ENCODE measurements around the gene RAD51B. TPM values are rescaled to one million over a fixed set of nuclear protein-coding genes. Genes with fewer than 3 reads are reported as not detected.

RAD51B gene
- total RNA-seq, 4 donors from 2014 or later = 12.6 to 26.4 (median 16.7) TPM

DNA sequence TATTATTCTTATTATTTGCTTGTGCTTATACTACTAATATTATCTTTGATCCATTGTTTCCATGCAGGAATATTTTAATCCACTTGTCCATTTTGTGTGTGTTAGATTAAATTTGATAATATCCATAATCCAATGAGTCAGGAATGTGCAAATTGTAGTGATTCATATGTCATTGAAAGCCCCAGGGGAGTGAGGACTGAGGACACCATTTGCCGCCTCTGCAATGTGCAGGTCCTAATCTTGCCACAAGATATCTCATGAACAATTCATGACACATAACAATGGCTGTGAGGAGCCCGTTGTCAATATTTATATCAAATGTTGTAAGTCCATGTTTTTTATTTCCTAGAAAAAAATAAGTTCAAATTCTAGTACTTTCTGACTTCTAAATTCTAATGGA lies 722.8 kb downstream of the RAD51B start:
- no peaks in the 10 kb centered on the region for H3K36me3 ChIP-seq
- peaks cover 0 to 90% (median 52%) of the 10 kb centered on the region in 4 donors for H3K4me1 ChIP-seq
- H3K9me3 ChIP-seq = no peaks in the 10 kb centered on the region
- DNase-seq (ENCODE audit: low spot score in 2 of 2) = no peak
- TF ChIP-seq POLR2A (IDR thresholded peaks at IDR 0.05) (no peak), EP300 (IDR thresholded peaks at IDR 0.05) (no peak)
- TF ChIP-seq, protein P1, sequence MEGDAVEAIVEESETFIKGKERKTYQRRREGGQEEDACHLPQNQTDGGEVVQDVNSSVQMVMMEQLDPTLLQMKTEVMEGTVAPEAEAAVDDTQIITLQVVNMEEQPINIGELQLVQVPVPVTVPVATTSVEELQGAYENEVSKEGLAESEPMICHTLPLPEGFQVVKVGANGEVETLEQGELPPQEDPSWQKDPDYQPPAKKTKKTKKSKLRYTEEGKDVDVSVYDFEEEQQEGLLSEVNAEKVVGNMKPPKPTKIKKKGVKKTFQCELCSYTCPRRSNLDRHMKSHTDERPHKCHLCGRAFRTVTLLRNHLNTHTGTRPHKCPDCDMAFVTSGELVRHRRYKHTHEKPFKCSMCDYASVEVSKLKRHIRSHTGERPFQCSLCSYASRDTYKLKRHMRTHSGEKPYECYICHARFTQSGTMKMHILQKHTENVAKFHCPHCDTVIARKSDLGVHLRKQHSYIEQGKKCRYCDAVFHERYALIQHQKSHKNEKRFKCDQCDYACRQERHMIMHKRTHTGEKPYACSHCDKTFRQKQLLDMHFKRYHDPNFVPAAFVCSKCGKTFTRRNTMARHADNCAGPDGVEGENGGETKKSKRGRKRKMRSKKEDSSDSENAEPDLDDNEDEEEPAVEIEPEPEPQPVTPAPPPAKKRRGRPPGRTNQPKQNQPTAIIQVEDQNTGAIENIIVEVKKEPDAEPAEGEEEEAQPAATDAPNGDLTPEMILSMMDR (IDR thresholded peaks at IDR 0.05) = no peak
- H3K27me3 ChIP-seq = no peaks in the 10 kb centered on the region
- 89 to 94% methylated on average over 2 of the region's 2 CpGs for WGBS, 2 donors
- H3K4me3 ChIP-seq = no peak overlapping the region
- H3K27ac ChIP-seq = peak overlapping the region in 2 of 4 donors; percentile 94 to 95

DNA sequence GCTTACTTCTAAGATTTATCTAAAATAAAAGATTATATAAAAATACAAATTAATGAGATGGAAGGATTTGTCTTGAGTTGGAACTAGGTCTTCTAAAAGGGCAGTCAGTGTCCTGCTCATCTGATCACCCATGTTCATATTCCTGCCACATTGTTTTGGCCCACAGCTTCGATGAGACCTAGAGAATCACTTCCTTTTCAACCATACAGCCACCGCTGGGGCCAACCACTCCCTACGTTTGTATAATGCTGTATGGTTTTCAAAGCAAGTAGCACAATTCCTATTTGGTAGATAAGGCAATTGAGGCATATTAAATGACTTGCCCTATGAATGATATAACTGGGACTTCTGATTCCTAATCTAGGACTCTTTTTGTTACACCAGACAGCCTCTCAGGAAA lies 723.9 kb downstream of the RAD51B start:
- peaks cover under 1 to 96% (median 59%) of the 10 kb centered on the region in 4 donors for H3K4me1 ChIP-seq
- H3K36me3 ChIP-seq = no peaks in the 10 kb centered on the region
- H3K27me3 ChIP-seq = no peaks in the 10 kb centered on the region
- DNase-seq (ENCODE audit: low spot score in 2 of 2) = peak in 1 of 2 donors; percentile 6
- peak overlapping the region; percentile 38 to 95 (median 90) for H3K27ac ChIP-seq
- H3K9me3 ChIP-seq = no peaks in the 10 kb centered on the region
- H3K4me3 ChIP-seq = no peak overlapping the region
- WGBS, 2 donors = 17 to 36% methylated on average over 3 of the region's 3 CpGs
- no peak for TF ChIP-seq POLR2A (IDR thresholded peaks at IDR 0.05)
- TF ChIP-seq, protein P1 (IDR thresholded peaks at IDR 0.05) = no peak
- no peak for TF ChIP-seq EP300 (IDR thresholded peaks at IDR 0.05)

DNA sequence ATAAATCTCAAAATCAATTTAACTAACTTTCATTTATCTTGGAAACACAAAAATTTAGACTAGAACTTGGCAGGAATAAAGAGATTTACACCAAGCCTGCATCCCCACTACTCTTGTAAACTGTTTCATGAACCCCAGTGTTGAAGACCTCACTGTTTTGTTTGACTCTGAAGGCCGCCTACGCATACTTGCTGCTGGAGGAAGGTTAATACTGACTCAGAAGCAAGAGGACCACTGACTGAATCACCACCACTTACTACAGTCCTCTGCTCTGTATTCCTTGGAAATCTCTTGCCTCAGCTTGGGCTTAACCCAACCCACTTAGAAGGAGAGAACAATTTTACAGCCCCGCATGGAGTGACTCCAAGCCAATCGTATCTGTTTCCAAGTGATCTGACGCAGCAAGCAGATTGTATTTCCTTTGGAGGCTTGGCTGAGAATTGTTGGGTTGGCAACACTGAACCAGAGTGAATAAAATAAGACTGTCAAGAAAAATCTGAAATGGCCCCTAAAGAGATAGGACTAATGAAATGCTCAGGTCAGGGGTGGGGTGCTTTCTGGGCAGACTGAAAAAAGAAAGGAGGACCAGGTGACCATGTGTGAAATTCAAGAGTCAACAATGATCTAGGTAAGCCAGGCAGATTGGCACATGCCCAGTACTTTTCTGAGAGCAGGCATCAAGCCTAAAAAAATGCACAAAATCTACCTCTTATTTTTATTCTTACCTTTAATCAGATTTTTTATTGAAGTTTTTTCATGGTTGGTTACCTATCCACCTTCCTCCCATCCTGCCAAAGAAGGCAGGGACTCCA lies 724.7 kb downstream of the RAD51B start:
- Histone ChIP-seq H3K9me3 (no peaks in the 10 kb centered on the region), H3K36me3 (no peaks in the 10 kb centered on the region), H3K27ac (peak overlapping the region; percentile 48 to 95 (median 90)), H3K27me3 (no peaks in the 10 kb centered on the region), H3K4me3 (no peak overlapping the region), H3K4me1 (peaks cover 4 to 95% (median 62%) of the 10 kb centered on the region in 4 donors)
- WGBS, 2 donors = 15 to 19% methylated on average over 5 of the region's 5 CpGs
- peak in 1 of 2 donors; percentile 88 for DNase-seq (ENCODE audit: low spot score in 2 of 2)
- TF ChIP-seq EP300 (IDR thresholded peaks at IDR 0.05) = peak in 1 of 2 donors; percentile 93
- peak in 1 of 2 donors; percentile 20 for TF ChIP-seq POLR2A (IDR thresholded peaks at IDR 0.05)
- TF ChIP-seq, protein P1 (IDR thresholded peaks at IDR 0.05) = no peak

DNA sequence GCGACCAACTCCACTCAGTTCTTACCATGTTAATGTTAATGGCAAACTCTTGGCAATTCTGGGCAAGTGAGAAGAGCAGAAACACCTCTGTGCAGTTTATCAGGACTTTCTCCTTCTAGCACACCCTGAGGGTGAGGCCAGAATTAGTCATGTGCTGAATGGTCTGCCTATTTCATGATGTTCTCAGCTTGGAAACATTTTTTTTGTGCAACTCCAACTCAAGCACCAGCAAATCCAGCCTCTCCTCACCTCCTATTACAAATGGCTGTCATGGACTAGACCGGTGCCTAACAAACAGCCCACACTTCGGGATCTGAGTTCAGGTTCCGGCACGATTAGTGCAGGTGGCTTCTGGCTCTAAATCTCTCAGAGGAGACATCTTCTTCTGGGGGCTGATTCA lies 727.3 kb downstream of the RAD51B start:
- peak in 1 of 2 donors; percentile 47 for DNase-seq (ENCODE audit: low spot score in 2 of 2)
- Histone ChIP-seq H3K27ac (peak overlapping the region; percentile 86 to 95 (median 91)), H3K36me3 (no peaks in the 10 kb centered on the region), H3K4me1 (peaks cover 4 to 93% (median 68%) of the 10 kb centered on the region in 4 donors), H3K4me3 (no peak overlapping the region), H3K9me3 (no peaks in the 10 kb centered on the region), H3K27me3 (no peaks in the 10 kb centered on the region)
- WGBS, 2 donors = 89 to 94% methylated on average over 5 of the region's 5 CpGs
- peak in 1 of 2 donors; percentile 75 for TF ChIP-seq EP300 (IDR thresholded peaks at IDR 0.05)
- TF ChIP-seq POLR2A (IDR thresholded peaks at IDR 0.05) = no peak

DNA sequence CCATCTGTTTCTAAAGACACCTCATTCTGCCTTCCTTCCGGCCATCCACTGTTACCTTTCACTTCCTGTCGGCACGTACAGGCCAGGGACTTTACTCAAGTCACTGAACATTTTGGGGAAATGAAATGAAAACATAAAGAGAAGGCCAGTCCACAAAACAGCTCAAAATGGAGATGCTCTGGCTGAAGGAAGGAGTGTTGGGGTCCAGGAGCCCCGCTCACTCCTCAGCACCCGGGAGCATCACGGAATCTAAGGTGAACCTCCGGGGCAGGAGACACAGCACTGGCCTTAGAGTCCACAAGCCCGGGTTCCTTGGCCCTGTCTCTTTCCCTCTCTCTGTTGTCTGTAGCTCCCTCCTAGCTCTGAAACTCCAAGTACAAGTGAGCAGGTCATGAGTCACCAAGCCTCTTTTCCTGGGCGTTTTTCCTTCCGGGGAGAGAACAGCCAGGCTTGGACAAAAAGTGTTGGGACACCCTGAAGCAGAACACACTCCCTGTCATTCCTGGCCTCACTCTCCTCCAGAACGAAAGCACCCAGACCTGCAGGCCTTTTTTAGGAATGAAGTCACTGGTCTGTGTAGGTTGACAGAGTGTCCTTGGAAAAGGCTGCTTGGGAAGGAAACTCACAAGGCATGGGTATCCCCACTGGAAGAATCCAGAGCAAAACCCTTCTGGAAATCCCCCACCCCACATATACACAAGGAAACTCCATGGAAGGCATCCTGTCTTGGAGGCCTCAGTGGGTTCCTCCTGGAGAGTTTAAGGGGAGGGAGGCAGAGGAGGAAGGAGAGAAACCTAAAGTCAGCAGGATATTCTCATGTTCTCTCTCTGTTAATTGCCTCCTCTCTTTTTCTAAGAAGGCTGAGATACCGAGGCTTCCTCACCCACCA lies 728.0 kb downstream of the RAD51B start:
- Histone ChIP-seq H3K4me3 (no peak overlapping the region), H3K27ac (peak overlapping the region; percentile 86 to 95 (median 91)), H3K36me3 (no peaks in the 10 kb centered on the region), H3K9me3 (no peaks in the 10 kb centered on the region), H3K4me1 (peaks cover 4 to 91% (median 70%) of the 10 kb centered on the region in 4 donors), H3K27me3 (no peaks in the 10 kb centered on the region)
- DNase-seq (ENCODE audit: low spot score in 2 of 2) = peak in 1 of 2 donors; percentile 81
- peak in 1 of 2 donors; percentile 7 for TF ChIP-seq POLR2A (IDR thresholded peaks at IDR 0.05)
- TF ChIP-seq, protein P1 (IDR thresholded peaks at IDR 0.05) = peak in 1 of 5 experiments; percentile 12
- peak; percentile 78 to 87 for TF ChIP-seq EP300 (IDR thresholded peaks at IDR 0.05)
- 58 to 61% methylated on average over 12 of the region's 12 CpGs for WGBS, 2 donors

Measured in tibial nerve (tissue), 4 donors.